ENCODE measurements around the gene CYP2F1.
"Not testable (repeated sequence)": the region's sequence is repeated elsewhere in the genome, so short reads cannot be mapped to it uniquely, and the experiment has no call there.

The CYP2F1 gene

GRCh38 chr19:41114132-41114531, at the start of gene CYP2F1:
CYP2F1 (plus strand) TSS chr19:41114432; CDS start chr19:41116189, 1,757 bp downstream.
- DNase-seq: no peak

- DNase-seq: no peak
Measured at GRCh38 chr19:41064974-41065569, 49.2 kb upstream of the CYP2F1 start.

- no peak for DNase-seq
Measured at GRCh38 chr19:41076286-41076685, 37.9 kb upstream of the CYP2F1 start.

GRCh38 chr19:41083516-41083915, 30.7 kb upstream of the CYP2F1 start:
- no peak for DNase-seq

GRCh38 chr19:41085748-41086415, 28.4 kb upstream of the CYP2F1 start:
- no peak for DNase-seq

- DNase-seq: no peak
Measured at GRCh38 chr19:41088151-41088550, 26.1 kb upstream of the CYP2F1 start, which contains the start of gene CYP2A13. CYP2A13 (plus strand) TSS chr19:41088451; CDS start chr19:41088472, 21 bp downstream.

- no peak for DNase-seq
Measured at GRCh38 chr19:41089959-41090358, 24.3 kb upstream of the CYP2F1 start.

GRCh38 chr19:41095703-41096102, 18.5 kb upstream of the CYP2F1 start:
- DNase-seq: no peak

- DNase-seq: no peak
Measured at GRCh38 chr19:41096353-41096752, 17.9 kb upstream of the CYP2F1 start.

- no peak for DNase-seq
Measured at GRCh38 chr19:41097302-41097701, 16.9 kb upstream of the CYP2F1 start.

- DNase-seq: no peak
Measured at GRCh38 chr19:41098762-41099161, 15.5 kb upstream of the CYP2F1 start.

- not testable (repeated sequence) for DNase-seq
Measured at GRCh38 chr19:41102210-41102609, 12.0 kb upstream of the CYP2F1 start.

GRCh38 chr19:41106177-41106576, 8.1 kb upstream of the CYP2F1 start:
- DNase-seq: no peak

GRCh38 chr19:41111296-41111695, 2.9 kb upstream of the CYP2F1 start:
- no peak for DNase-seq

- DNase-seq: no peak
Measured at GRCh38 chr19:41111750-41112295, 2.4 kb upstream of the CYP2F1 start.

- no peak for DNase-seq
Measured at GRCh38 chr19:41112728-41113290, 1.4 kb upstream of the CYP2F1 start.

GRCh38 chr19:41116261-41116660, 2.0 kb downstream of the CYP2F1 start:
- DNase-seq: no peak

GRCh38 chr19:41120929-41121911, 7.0 kb downstream of the CYP2F1 start:
- DNase-seq: peak; percentile 39

- not testable (repeated sequence) for DNase-seq
Measured at GRCh38 chr19:41122846-41123245, 8.6 kb downstream of the CYP2F1 start.

- no peak for DNase-seq
Measured at GRCh38 chr19:41123716-41124294, 9.6 kb downstream of the CYP2F1 start.

GRCh38 chr19:41126765-41127203, 12.6 kb downstream of the CYP2F1 start:
- DNase-seq: peak; percentile 19

GRCh38 chr19:41127362-41127761, 13.1 kb downstream of the CYP2F1 start:
- not testable (repeated sequence) for DNase-seq

All from activated CD4-positive, alpha-beta T cell treated with anti-CD3 and anti-CD28 coated beads for 1 hour (primary cell).